C4-2B (cell line): ENCODE results near the gene ADRB1.

ENCODE experiments used
- ZFX ChIP-seq: fragments of 450-650 bp; IDR thresholded peaks from 2 replicates; pipeline ENCODE4 v1.6.1; 2017
- TF ChIP-seq, protein P1 (sequence below): fragments of 450-650 bp; conservative IDR thresholded peaks from 2 replicates; pipeline ENCODE4 v1.5.1; 2017; ENCODE audit warnings: mild to moderate bottlenecking

DNA sequence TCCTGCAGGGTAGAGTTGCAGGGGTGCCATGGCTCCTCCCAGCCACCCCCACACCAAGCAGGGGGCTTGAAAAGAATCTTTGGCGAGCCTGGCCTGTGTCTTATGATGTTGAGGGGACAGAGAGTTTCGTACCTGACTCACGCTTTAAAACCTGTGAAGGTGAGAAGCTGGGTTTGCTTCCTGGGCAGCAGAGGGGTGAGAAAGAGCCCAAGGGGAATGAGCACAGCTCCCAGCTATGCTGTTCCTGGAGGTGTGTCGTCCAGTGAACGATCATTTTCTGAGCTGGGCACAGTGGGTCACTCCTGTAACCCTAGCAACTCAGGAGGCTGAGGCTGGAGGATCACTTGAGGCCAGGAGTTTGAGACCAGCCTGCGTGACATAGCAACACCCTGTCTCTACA lies 13.5 kb upstream of the ADRB1 start:
- TF ChIP-seq, protein P1, sequence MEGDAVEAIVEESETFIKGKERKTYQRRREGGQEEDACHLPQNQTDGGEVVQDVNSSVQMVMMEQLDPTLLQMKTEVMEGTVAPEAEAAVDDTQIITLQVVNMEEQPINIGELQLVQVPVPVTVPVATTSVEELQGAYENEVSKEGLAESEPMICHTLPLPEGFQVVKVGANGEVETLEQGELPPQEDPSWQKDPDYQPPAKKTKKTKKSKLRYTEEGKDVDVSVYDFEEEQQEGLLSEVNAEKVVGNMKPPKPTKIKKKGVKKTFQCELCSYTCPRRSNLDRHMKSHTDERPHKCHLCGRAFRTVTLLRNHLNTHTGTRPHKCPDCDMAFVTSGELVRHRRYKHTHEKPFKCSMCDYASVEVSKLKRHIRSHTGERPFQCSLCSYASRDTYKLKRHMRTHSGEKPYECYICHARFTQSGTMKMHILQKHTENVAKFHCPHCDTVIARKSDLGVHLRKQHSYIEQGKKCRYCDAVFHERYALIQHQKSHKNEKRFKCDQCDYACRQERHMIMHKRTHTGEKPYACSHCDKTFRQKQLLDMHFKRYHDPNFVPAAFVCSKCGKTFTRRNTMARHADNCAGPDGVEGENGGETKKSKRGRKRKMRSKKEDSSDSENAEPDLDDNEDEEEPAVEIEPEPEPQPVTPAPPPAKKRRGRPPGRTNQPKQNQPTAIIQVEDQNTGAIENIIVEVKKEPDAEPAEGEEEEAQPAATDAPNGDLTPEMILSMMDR, result no peak
- no peak for TF ChIP-seq ZFX
